Ishikawa (cell line): Measurements from ENCODE around the gene HSPBAP1.

ENCODE experiments used
- CEBPB ChIP-seq: IDR thresholded peaks from 2 replicates; pipeline ENCODE4 v1.6.1; 2012
- CREB1 ChIP-seq: IDR thresholded peaks from 2 replicates; pipeline ENCODE4 v1.6.1; 2012; ENCODE audit warnings: low read depth
- EGR1 ChIP-seq: IDR thresholded peaks from 2 replicates; pipeline ENCODE4 v1.6.1; 2012
- EP300 ChIP-seq: IDR thresholded peaks from 2 replicates; pipeline ENCODE4 v1.6.1; 2012; ENCODE audit warnings: borderline replicate concordance
- FOXM1 ChIP-seq: IDR thresholded peaks from 2 replicates; pipeline ENCODE4 v1.6.1; 2012; ENCODE audit warnings: low read depth, borderline replicate concordance
- MAX ChIP-seq: IDR thresholded peaks from 2 replicates; pipeline ENCODE4 v1.6.1; 2012
- NFIC ChIP-seq: IDR thresholded peaks from 2 replicates; pipeline ENCODE4 v1.6.1; 2012
- RAD21 ChIP-seq: IDR thresholded peaks from 2 replicates; pipeline ENCODE4 v1.6.1; 2012; ENCODE audit warnings: low read depth
- REST ChIP-seq: IDR thresholded peaks from 2 replicates; pipeline ENCODE4 v1.6.1; 2012; ENCODE audit warnings: low read depth, mild to moderate bottlenecking
- TAF1 ChIP-seq: IDR thresholded peaks from 2 replicates; pipeline ENCODE4 v1.6.1; 2012; ENCODE audit warnings: low read depth, mild to moderate bottlenecking
- TCF12 ChIP-seq: IDR thresholded peaks from 2 replicates; pipeline ENCODE4 v1.6.1; 2012; ENCODE audit warnings: low read depth
- TEAD4 ChIP-seq: IDR thresholded peaks from 2 replicates; pipeline ENCODE4 v1.6.1; 2012
- USF1 ChIP-seq: IDR thresholded peaks from 2 replicates; pipeline ENCODE4 v1.6.1; 2012
- YY1 ChIP-seq: IDR thresholded peaks from 2 replicates; pipeline ENCODE4 v1.6.1; 2012; ENCODE audit warnings: low read depth
- ZBTB7A ChIP-seq: IDR thresholded peaks from 2 replicates; pipeline ENCODE4 v1.6.1; 2012; ENCODE audit warnings: low read depth

HSPBAP1 gene

GRCh38 chr3:122787872-122788271 is 5.8 kb downstream of the HSPBAP1 start:
- TF ChIP-seq NFIC, result no peak

- TF ChIP-seq USF1 (no peak), CEBPB (no peak), NFIC (no peak), TAF1 (no peak), CREB1 (no peak), RAD21 (no peak), ZBTB7A (no peak), REST (no peak)
These were observed 7.6 kb downstream of the HSPBAP1 start for GRCh38 chr3:122786066-122786465.

GRCh38 chr3:122785231-122785630 is 8.4 kb downstream of the HSPBAP1 start:
- no peak for TF ChIP-seq CREB1
- no peak for TF ChIP-seq TAF1
- no peak for TF ChIP-seq YY1
- no peak for TF ChIP-seq EGR1
- TF ChIP-seq TCF12, result no peak
- TF ChIP-seq FOXM1, result no peak
- TF ChIP-seq ZBTB7A, result no peak
- TF ChIP-seq REST, result no peak
- TF ChIP-seq TEAD4, result no peak
- no peak for TF ChIP-seq EP300
- no peak for TF ChIP-seq USF1
- no peak for TF ChIP-seq NFIC
- TF ChIP-seq MAX, result no peak
- no peak for TF ChIP-seq RAD21
- no peak for TF ChIP-seq CEBPB

GRCh38 chr3:122784436-122784835 is 9.2 kb downstream of the HSPBAP1 start:
- TF ChIP-seq TEAD4 (no peak), REST (no peak), NFIC (no peak), YY1 (no peak), EP300 (no peak)

- no peak for TF ChIP-seq ZBTB7A
- TF ChIP-seq RAD21, result no peak
- TF ChIP-seq EGR1, result no peak
- TF ChIP-seq TAF1, result no peak
- no peak for TF ChIP-seq EP300
- no peak for TF ChIP-seq CEBPB
These were observed 10.8 kb downstream of the HSPBAP1 start for GRCh38 chr3:122782804-122783203.

- TF ChIP-seq NFIC (no peak), EP300 (no peak), YY1 (no peak), TCF12 (no peak), USF1 (no peak), MAX (no peak), REST (no peak), ZBTB7A (no peak), CREB1 (no peak), TAF1 (no peak), TEAD4 (no peak), EGR1 (no peak), RAD21 (no peak), FOXM1 (no peak)
These were observed 16.1 kb downstream of the HSPBAP1 start for GRCh38 chr3:122777563-122777962.
